ENCODE results near the gene RPS18. TPM values are rescaled to one million over a fixed set of nuclear protein-coding genes. Genes with fewer than 3 reads are reported as not detected.
"Not testable (repeated sequence)": the region's sequence is repeated elsewhere in the genome, so short reads cannot be mapped to it uniquely, and the experiment has no call there.

The RPS18 gene
- polyA plus RNA-seq, 3 donors, result 2,430 to 3,295 (median 2,894) TPM

DNA sequence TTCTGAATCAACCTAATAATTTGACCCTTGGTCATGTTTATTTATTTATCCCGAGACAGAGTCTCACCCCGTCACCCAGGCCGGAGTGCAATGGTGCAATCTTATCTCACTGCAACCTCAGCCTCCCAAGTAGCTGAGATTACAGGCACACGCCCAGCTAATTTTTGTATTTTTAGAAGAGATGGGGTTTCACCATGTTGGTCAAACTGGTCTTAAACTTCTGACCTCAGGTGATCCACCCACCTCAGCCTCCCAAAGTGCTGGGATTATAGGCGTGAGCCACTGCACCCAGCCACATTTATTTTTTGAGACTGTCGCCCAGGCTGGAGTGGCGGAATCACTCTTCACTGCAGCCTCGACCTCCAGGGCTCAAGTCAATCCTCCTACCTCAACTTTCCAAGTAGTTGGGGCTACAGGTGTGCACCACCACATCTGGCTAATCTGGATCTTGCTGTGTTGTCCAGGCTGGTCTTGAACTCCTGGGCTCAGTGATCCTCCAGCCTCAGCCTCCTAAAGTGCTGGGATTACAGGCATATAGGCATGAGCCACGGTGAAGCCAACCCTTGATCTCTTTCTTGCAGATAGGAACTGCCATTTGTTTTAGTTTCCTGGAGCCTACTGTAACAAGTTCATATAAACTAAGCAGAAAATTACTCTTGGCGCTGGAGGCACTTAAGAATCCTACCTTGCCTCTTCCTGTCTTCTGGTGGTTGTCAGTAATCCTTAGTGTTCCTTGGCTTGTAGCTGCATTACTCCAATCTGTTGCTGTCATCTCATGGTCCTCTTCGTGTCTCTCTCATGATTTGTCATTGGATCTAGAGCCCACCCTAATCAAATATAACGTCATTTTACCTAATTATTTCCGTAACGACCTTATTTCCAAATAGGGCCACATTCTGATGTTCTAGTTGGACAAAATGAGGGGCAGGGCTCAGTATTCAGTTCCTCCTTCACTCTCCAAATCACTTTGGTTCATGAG lies 2.3 kb downstream of the RPS18 start:
- peak overlapping the region; percentile 3 to 80 (median 71) for H3K27ac Mint-ChIP-seq
- H2AFZ ChIP-seq (ENCODE audit: insufficient read depth, low read depth, low read length, poor library complexity, severe bottlenecking), result no peak overlapping the region
- H3K4me1 Mint-ChIP-seq, result peaks cover 69% of the 10 kb centered on the region
- peak overlapping the region in 1 of 3 experiments; percentile 91 for H3K4me3 ChIP-seq (replicated peaks in 1 of 3; ENCODE audit: low read depth in 2 of 3, low read length in 3 of 3)
- H3K9me3 Mint-ChIP-seq, result no peaks in the 10 kb centered on the region
- peak overlapping the region; percentile 5 for H3K9ac ChIP-seq (ENCODE audit: insufficient read depth, low read length, poor library complexity, severe bottlenecking)
- peaks cover 37 to 51% of the 10 kb centered on the region in 2 donors for H3K36me3 Mint-ChIP-seq
- H3K4me3 Mint-ChIP-seq, result no peak overlapping the region
- peaks cover 86% of the 10 kb centered on the region for H3K79me2 ChIP-seq (ENCODE audit: insufficient read depth, low read length)
- 77% methylated on average over 3 of the region's 14 CpGs for WGBS (ENCODE audit: insufficient coverage)
- no peaks in the 10 kb centered on the region for H3K27me3 Mint-ChIP-seq (ENCODE audit: low read depth in 3 of 3)
- intact Hi-C loops (cut with micrococcal nuclease), result loop anchor here in 1 of 2 donors (2.0 kb wide), 1 partner anchor 15 kb away; the partner anchor contains the start of genes PFDN6 and WDR46
- no peaks in the 10 kb centered on the region for H3K27me3 ChIP-seq (ENCODE audit: control insufficient read depth in 2 of 2, insufficient read depth in 2 of 2, low read length in 2 of 2)
- H4K20me1 ChIP-seq (ENCODE audit: insufficient read depth, low read length), result peaks cover 51% of the 10 kb centered on the region
- TF ChIP-seq, protein P1, sequence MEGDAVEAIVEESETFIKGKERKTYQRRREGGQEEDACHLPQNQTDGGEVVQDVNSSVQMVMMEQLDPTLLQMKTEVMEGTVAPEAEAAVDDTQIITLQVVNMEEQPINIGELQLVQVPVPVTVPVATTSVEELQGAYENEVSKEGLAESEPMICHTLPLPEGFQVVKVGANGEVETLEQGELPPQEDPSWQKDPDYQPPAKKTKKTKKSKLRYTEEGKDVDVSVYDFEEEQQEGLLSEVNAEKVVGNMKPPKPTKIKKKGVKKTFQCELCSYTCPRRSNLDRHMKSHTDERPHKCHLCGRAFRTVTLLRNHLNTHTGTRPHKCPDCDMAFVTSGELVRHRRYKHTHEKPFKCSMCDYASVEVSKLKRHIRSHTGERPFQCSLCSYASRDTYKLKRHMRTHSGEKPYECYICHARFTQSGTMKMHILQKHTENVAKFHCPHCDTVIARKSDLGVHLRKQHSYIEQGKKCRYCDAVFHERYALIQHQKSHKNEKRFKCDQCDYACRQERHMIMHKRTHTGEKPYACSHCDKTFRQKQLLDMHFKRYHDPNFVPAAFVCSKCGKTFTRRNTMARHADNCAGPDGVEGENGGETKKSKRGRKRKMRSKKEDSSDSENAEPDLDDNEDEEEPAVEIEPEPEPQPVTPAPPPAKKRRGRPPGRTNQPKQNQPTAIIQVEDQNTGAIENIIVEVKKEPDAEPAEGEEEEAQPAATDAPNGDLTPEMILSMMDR (IDR thresholded peaks at IDR 0.05), result no peak
- peak overlapping the region in 1 of 2 donors; percentile 42 for H3K27ac ChIP-seq (ENCODE audit: low read depth in 1 of 2, low read length in 2 of 2)
- no peaks in the 10 kb centered on the region for H3K9me3 ChIP-seq (replicated peaks in 1 of 2; ENCODE audit: control insufficient read depth in 1 of 2, insufficient read depth in 1 of 2, low read length in 2 of 2)
- no peak for DNase-seq
- peaks cover 66 to 78% of the 10 kb centered on the region in 2 donors for H3K4me1 ChIP-seq (ENCODE audit: control insufficient read depth in 1 of 2, insufficient read depth in 2 of 2, low read length in 2 of 2)
- H3K36me3 ChIP-seq (replicated peaks in 1 of 2; ENCODE audit: control insufficient read depth in 1 of 2, insufficient read depth in 2 of 2, low read length in 2 of 2), result peaks cover 38 to 61% of the 10 kb centered on the region in 2 donors
- peak overlapping the region; percentile 14 for H3K4me2 ChIP-seq (replicated peaks; ENCODE audit: extremely low read depth, low read length, poor library complexity, severe bottlenecking)

DNA sequence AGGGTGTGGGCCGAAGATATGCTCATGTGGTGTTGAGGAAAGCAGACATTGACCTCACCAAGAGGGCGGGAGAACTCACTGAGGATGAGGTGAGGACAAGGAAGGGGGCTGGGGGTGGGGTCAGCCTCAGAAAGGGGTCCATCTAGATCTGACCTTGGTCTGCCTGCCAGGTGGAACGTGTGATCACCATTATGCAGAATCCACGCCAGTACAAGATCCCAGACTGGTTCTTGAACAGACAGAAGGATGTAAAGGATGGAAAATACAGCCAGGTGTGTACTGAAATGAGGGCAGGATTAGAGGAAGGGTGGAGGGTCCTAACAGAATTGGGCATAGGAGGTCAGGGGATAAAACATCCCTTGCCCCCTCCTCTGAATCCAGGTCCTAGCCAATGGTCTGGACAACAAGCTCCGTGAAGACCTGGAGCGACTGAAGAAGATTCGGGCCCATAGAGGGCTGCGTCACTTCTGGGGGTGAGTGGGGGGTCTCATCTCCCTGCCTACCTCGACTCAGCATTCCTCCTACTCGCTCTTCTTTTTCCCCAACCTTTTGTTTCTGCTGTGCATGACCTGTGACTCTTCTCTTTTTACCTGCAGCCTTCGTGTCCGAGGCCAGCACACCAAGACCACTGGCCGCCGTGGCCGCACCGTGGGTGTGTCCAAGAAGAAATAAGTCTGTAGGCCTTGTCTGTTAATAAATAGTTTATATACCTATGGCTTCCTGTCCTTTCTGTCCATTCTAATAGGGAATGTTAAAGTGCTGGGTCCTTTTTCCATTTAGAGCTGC lies 4.1 kb downstream of the RPS18 start:
- peak overlapping the region; percentile 99 for H3K4me2 ChIP-seq (replicated peaks; ENCODE audit: extremely low read depth, low read length, poor library complexity, severe bottlenecking)
- H3K27me3 ChIP-seq (ENCODE audit: control insufficient read depth in 2 of 2, insufficient read depth in 2 of 2, low read length in 2 of 2); H3K27me3 Mint-ChIP-seq (ENCODE audit: low read depth in 3 of 3); H3K9me3 Mint-ChIP-seq; DNase-seq; H3K9me3 ChIP-seq (replicated peaks in 1 of 2; ENCODE audit: control insufficient read depth in 1 of 2, insufficient read depth in 1 of 2, low read length in 2 of 2); H3K9ac ChIP-seq (ENCODE audit: insufficient read depth, low read length, poor library complexity, severe bottlenecking); intact Hi-C loops (cut with micrococcal nuclease): not testable (repeated sequence)
- Mint-ChIP-seq H3K36me3 (peaks cover 39 to 65% of the 10 kb centered on the region in 2 donors), H3K27ac (peak overlapping the region; percentile 85 to 95 (median 90)), H3K4me3 (peak overlapping the region; percentile 85 to 94), H3K4me1 (peaks cover 74% of the 10 kb centered on the region)
- peaks cover 90% of the 10 kb centered on the region for H3K79me2 ChIP-seq (ENCODE audit: insufficient read depth, low read length)
- peak overlapping the region in 2 of 3 experiments; percentile 90 to 94 for H3K4me3 ChIP-seq (replicated peaks in 1 of 3; ENCODE audit: low read depth in 2 of 3, low read length in 3 of 3)
- H3K4me1 ChIP-seq (ENCODE audit: control insufficient read depth in 1 of 2, insufficient read depth in 2 of 2, low read length in 2 of 2), result peaks cover 72 to 82% of the 10 kb centered on the region in 2 donors
- peak overlapping the region; percentile 44 to 80 for H3K27ac ChIP-seq (ENCODE audit: low read depth in 1 of 2, low read length in 2 of 2)
- 86% methylated on average over 3 of the region's 16 CpGs for WGBS (ENCODE audit: insufficient coverage)
- peaks cover 68% of the 10 kb centered on the region for H4K20me1 ChIP-seq (ENCODE audit: insufficient read depth, low read length)
- peaks cover 44 to 69% of the 10 kb centered on the region in 2 donors for H3K36me3 ChIP-seq (replicated peaks in 1 of 2; ENCODE audit: control insufficient read depth in 1 of 2, insufficient read depth in 2 of 2, low read length in 2 of 2)
- H2AFZ ChIP-seq (ENCODE audit: insufficient read depth, low read depth, low read length, poor library complexity, severe bottlenecking), result peak overlapping the region; percentile 92
